ENCODE results near the gene PHKB.

The PHKB gene

GRCh38 chr16:47713225-47713595 is 252.1 kb downstream of the PHKB start:
- DNase-seq (ENCODE audit: low spot score), result no peak
- no peak for TF ChIP-seq CTCF (IDR thresholded peaks at IDR 0.05; ENCODE audit: extremely low read depth, missing control alignments)

- TF ChIP-seq CTCF (IDR thresholded peaks at IDR 0.05; ENCODE audit: extremely low read depth, missing control alignments), result no peak
- no peak for DNase-seq (ENCODE audit: low spot score)
These were observed 254.4 kb downstream of the PHKB start for GRCh38 chr16:47715442-47716083.

GRCh38 chr16:47716571-47716970 is 255.4 kb downstream of the PHKB start:
- DNase-seq (ENCODE audit: low spot score), result no peak
- no peak for TF ChIP-seq CTCF (IDR thresholded peaks at IDR 0.05; ENCODE audit: extremely low read depth, missing control alignments)

DNA sequence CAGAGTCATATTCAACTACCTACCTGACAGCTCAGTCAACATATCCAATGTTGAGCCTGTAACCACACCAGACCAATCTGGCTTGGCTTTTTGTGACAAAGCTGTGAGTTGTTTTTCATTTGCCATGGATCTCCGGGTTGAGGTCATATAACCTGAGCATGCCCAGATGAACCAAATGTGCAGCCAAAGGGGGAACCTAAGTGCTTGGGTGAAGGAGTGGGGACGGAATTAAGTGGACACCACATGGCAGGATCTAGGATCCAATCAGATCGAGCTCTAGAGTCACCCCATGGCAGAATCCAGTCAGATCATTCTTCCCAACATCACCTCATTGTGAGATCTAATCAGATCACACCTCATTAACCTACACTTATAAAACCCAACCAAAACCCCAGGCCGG is 258.6 kb downstream of the PHKB start:
- no peak for TF ChIP-seq CTCF (IDR thresholded peaks at IDR 0.05; ENCODE audit: extremely low read depth, missing control alignments)
- DNase-seq (ENCODE audit: low spot score), result no peak

- TF ChIP-seq CTCF (IDR thresholded peaks at IDR 0.05; ENCODE audit: extremely low read depth, missing control alignments), result no peak
- DNase-seq (ENCODE audit: low spot score), result no peak
These were observed 260.0 kb downstream of the PHKB start for GRCh38 chr16:47721006-47721637.

DNA sequence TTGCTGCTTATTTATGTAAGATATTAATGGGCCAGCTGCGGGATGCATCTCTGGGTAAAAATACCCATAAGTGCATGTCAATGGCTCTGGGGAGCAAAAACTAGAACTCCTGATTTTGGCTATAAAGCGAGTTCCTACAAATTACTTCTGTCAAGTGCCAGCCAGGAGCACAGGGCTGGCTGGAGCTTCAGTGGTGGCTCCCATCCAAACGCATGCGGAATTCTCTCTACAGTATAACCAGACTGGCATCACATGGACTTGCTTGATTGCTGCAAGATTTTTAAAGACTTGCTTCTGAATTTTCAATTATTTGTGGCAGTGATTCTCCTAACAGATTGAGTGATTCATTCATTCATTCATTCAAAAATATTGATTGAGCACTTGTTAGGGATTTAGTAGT is 260.9 kb downstream of the PHKB start:
- TF ChIP-seq CTCF (IDR thresholded peaks at IDR 0.05; ENCODE audit: extremely low read depth, missing control alignments), result no peak
- no peak for DNase-seq (ENCODE audit: low spot score)

GRCh38 chr16:47724115-47724785 is 263.1 kb downstream of the PHKB start:
- TF ChIP-seq CTCF (IDR thresholded peaks at IDR 0.05; ENCODE audit: extremely low read depth, missing control alignments), result no peak

More at GRCh38 chr16:47724115-47724785, 263.1 kb downstream of the PHKB start:
- DNase-seq (ENCODE audit: low spot score), result no peak

Data from GM20000 (cell line).